Measurements from ENCODE around the gene NEU3.

NEU3 gene

GRCh38 chr11:75024764-75025211, 36.1 kb downstream of the NEU3 start:
- Histone ChIP-seq H3K9me3 (ENCODE audit: control insufficient read depth in 2 of 2, low read length in 2 of 2) (no peaks in the 10 kb centered on the region), H3K4me1 (ENCODE audit: control insufficient read depth in 2 of 2, insufficient read depth in 2 of 2, low read length in 2 of 2) (no peaks in the 10 kb centered on the region), H3K27ac (ENCODE audit: low read depth in 2 of 2, low read length in 2 of 2) (no peak overlapping the region), H3K36me3 (ENCODE audit: control insufficient read depth in 2 of 2, insufficient read depth in 2 of 2, low read length in 2 of 2) (no peaks in the 10 kb centered on the region), H3K27me3 (ENCODE audit: control insufficient read depth in 2 of 2, insufficient read depth in 2 of 2, low read length in 2 of 2) (no peaks in the 10 kb centered on the region), H3K9ac (ENCODE audit: low read depth in 1 of 2, low read length in 2 of 2) (no peak overlapping the region), H3K4me3 (ENCODE audit: low read length in 2 of 2) (no peak overlapping the region)

- Histone ChIP-seq H3K9me3 (ENCODE audit: control insufficient read depth in 2 of 2, low read length in 2 of 2) (no peaks in the 10 kb centered on the region), H3K4me3 (ENCODE audit: low read length in 2 of 2) (no peak overlapping the region), H3K4me1 (ENCODE audit: control insufficient read depth in 2 of 2, insufficient read depth in 2 of 2, low read length in 2 of 2) (no peaks in the 10 kb centered on the region), H3K27ac (ENCODE audit: low read depth in 2 of 2, low read length in 2 of 2) (no peak overlapping the region), H3K9ac (ENCODE audit: low read depth in 1 of 2, low read length in 2 of 2) (no peak overlapping the region), H3K27me3 (ENCODE audit: control insufficient read depth in 2 of 2, insufficient read depth in 2 of 2, low read length in 2 of 2) (no peaks in the 10 kb centered on the region), H3K36me3 (ENCODE audit: control insufficient read depth in 2 of 2, insufficient read depth in 2 of 2, low read length in 2 of 2) (no peaks in the 10 kb centered on the region)
These were observed 36.8 kb downstream of the NEU3 start for GRCh38 chr11:75025561-75025960.

- Histone ChIP-seq H3K9me3 (ENCODE audit: control insufficient read depth in 2 of 2, low read length in 2 of 2) (no peaks in the 10 kb centered on the region), H3K9ac (ENCODE audit: low read depth in 1 of 2, low read length in 2 of 2) (no peak overlapping the region), H3K27ac (ENCODE audit: low read depth in 2 of 2, low read length in 2 of 2) (no peak overlapping the region), H3K27me3 (ENCODE audit: control insufficient read depth in 2 of 2, insufficient read depth in 2 of 2, low read length in 2 of 2) (no peaks in the 10 kb centered on the region), H3K4me1 (ENCODE audit: control insufficient read depth in 2 of 2, insufficient read depth in 2 of 2, low read length in 2 of 2) (no peaks in the 10 kb centered on the region), H3K36me3 (ENCODE audit: control insufficient read depth in 2 of 2, insufficient read depth in 2 of 2, low read length in 2 of 2) (no peaks in the 10 kb centered on the region), H3K4me3 (ENCODE audit: low read length in 2 of 2) (no peak overlapping the region)
These were observed 39.6 kb downstream of the NEU3 start for GRCh38 chr11:75028321-75028720.

GRCh38 chr11:75028724-75029123, 40.0 kb downstream of the NEU3 start:
- no peak overlapping the region for H3K9ac ChIP-seq (ENCODE audit: low read depth in 1 of 2, low read length in 2 of 2)
- no peaks in the 10 kb centered on the region for H3K4me1 ChIP-seq (ENCODE audit: control insufficient read depth in 2 of 2, insufficient read depth in 2 of 2, low read length in 2 of 2)
- no peaks in the 10 kb centered on the region for H3K27me3 ChIP-seq (ENCODE audit: control insufficient read depth in 2 of 2, insufficient read depth in 2 of 2, low read length in 2 of 2)
- H3K36me3 ChIP-seq (ENCODE audit: control insufficient read depth in 2 of 2, insufficient read depth in 2 of 2, low read length in 2 of 2) = no peaks in the 10 kb centered on the region
- no peak overlapping the region for H3K4me3 ChIP-seq (ENCODE audit: low read length in 2 of 2)
- H3K9me3 ChIP-seq (ENCODE audit: control insufficient read depth in 2 of 2, low read length in 2 of 2) = no peaks in the 10 kb centered on the region
- no peak overlapping the region for H3K27ac ChIP-seq (ENCODE audit: low read depth in 2 of 2, low read length in 2 of 2)

- Histone ChIP-seq H3K9ac (ENCODE audit: low read depth in 1 of 2, low read length in 2 of 2) (no peak overlapping the region), H3K27ac (ENCODE audit: low read depth in 2 of 2, low read length in 2 of 2) (no peak overlapping the region), H3K27me3 (ENCODE audit: control insufficient read depth in 2 of 2, insufficient read depth in 2 of 2, low read length in 2 of 2) (no peaks in the 10 kb centered on the region), H3K4me3 (ENCODE audit: low read length in 2 of 2) (no peak overlapping the region), H3K9me3 (ENCODE audit: control insufficient read depth in 2 of 2, low read length in 2 of 2) (no peaks in the 10 kb centered on the region), H3K36me3 (ENCODE audit: control insufficient read depth in 2 of 2, insufficient read depth in 2 of 2, low read length in 2 of 2) (no peaks in the 10 kb centered on the region), H3K4me1 (ENCODE audit: control insufficient read depth in 2 of 2, insufficient read depth in 2 of 2, low read length in 2 of 2) (no peaks in the 10 kb centered on the region)
These were observed 41.3 kb downstream of the NEU3 start for GRCh38 chr11:75029836-75030631.

GRCh38 chr11:75031224-75031753, 42.6 kb downstream of the NEU3 start:
- no peak overlapping the region for H3K27ac ChIP-seq (ENCODE audit: low read depth in 2 of 2, low read length in 2 of 2)
- H3K36me3 ChIP-seq (ENCODE audit: control insufficient read depth in 2 of 2, insufficient read depth in 2 of 2, low read length in 2 of 2) = no peaks in the 10 kb centered on the region
- no peaks in the 10 kb centered on the region for H3K9me3 ChIP-seq (ENCODE audit: control insufficient read depth in 2 of 2, low read length in 2 of 2)
- H3K4me3 ChIP-seq (ENCODE audit: low read length in 2 of 2) = no peak overlapping the region
- no peaks in the 10 kb centered on the region for H3K4me1 ChIP-seq (ENCODE audit: control insufficient read depth in 2 of 2, insufficient read depth in 2 of 2, low read length in 2 of 2)
- H3K9ac ChIP-seq (ENCODE audit: low read depth in 1 of 2, low read length in 2 of 2) = no peak overlapping the region
- no peaks in the 10 kb centered on the region for H3K27me3 ChIP-seq (ENCODE audit: control insufficient read depth in 2 of 2, insufficient read depth in 2 of 2, low read length in 2 of 2)

- no peaks in the 10 kb centered on the region for H3K27me3 ChIP-seq (ENCODE audit: control insufficient read depth in 2 of 2, insufficient read depth in 2 of 2, low read length in 2 of 2)
- H3K27ac ChIP-seq (ENCODE audit: low read depth in 2 of 2, low read length in 2 of 2) = no peak overlapping the region
These were observed 43.2 kb downstream of the NEU3 start for GRCh38 chr11:75031771-75032549.

GRCh38 chr11:75032550-75032935, 43.8 kb downstream of the NEU3 start:
- Histone ChIP-seq H3K9ac (ENCODE audit: low read depth in 1 of 2, low read length in 2 of 2) (no peak overlapping the region), H3K36me3 (ENCODE audit: control insufficient read depth in 2 of 2, insufficient read depth in 2 of 2, low read length in 2 of 2) (no peaks in the 10 kb centered on the region), H3K4me1 (ENCODE audit: control insufficient read depth in 2 of 2, insufficient read depth in 2 of 2, low read length in 2 of 2) (no peaks in the 10 kb centered on the region), H3K27ac (ENCODE audit: low read depth in 2 of 2, low read length in 2 of 2) (no peak overlapping the region), H3K9me3 (ENCODE audit: control insufficient read depth in 2 of 2, low read length in 2 of 2) (no peaks in the 10 kb centered on the region), H3K27me3 (ENCODE audit: control insufficient read depth in 2 of 2, insufficient read depth in 2 of 2, low read length in 2 of 2) (no peaks in the 10 kb centered on the region), H3K4me3 (ENCODE audit: low read length in 2 of 2) (no peak overlapping the region)

More at GRCh38 chr11:75031771-75032549, 43.2 kb downstream of the NEU3 start:
- Histone ChIP-seq H3K9me3 (ENCODE audit: control insufficient read depth in 2 of 2, low read length in 2 of 2) (no peaks in the 10 kb centered on the region), H3K9ac (ENCODE audit: low read depth in 1 of 2, low read length in 2 of 2) (no peak overlapping the region), H3K4me1 (ENCODE audit: control insufficient read depth in 2 of 2, insufficient read depth in 2 of 2, low read length in 2 of 2) (no peaks in the 10 kb centered on the region), H3K36me3 (ENCODE audit: control insufficient read depth in 2 of 2, insufficient read depth in 2 of 2, low read length in 2 of 2) (no peaks in the 10 kb centered on the region), H3K4me3 (ENCODE audit: low read length in 2 of 2) (no peak overlapping the region)

- H3K36me3 ChIP-seq (ENCODE audit: control insufficient read depth in 2 of 2, insufficient read depth in 2 of 2, low read length in 2 of 2) = no peaks in the 10 kb centered on the region
- H3K4me1 ChIP-seq (ENCODE audit: control insufficient read depth in 2 of 2, insufficient read depth in 2 of 2, low read length in 2 of 2) = no peaks in the 10 kb centered on the region
- no peak overlapping the region for H3K9ac ChIP-seq (ENCODE audit: low read depth in 1 of 2, low read length in 2 of 2)
- no peak overlapping the region for H3K27ac ChIP-seq (ENCODE audit: low read depth in 2 of 2, low read length in 2 of 2)
- no peaks in the 10 kb centered on the region for H3K9me3 ChIP-seq (ENCODE audit: control insufficient read depth in 2 of 2, low read length in 2 of 2)
- H3K27me3 ChIP-seq (ENCODE audit: control insufficient read depth in 2 of 2, insufficient read depth in 2 of 2, low read length in 2 of 2) = no peaks in the 10 kb centered on the region
- no peak overlapping the region for H3K4me3 ChIP-seq (ENCODE audit: low read length in 2 of 2)
These were observed 45.2 kb downstream of the NEU3 start for GRCh38 chr11:75033916-75034315.

GRCh38 chr11:75035256-75035655, 46.5 kb downstream of the NEU3 start:
- Histone ChIP-seq H3K27ac (ENCODE audit: low read depth in 2 of 2, low read length in 2 of 2) (no peak overlapping the region), H3K4me3 (ENCODE audit: low read length in 2 of 2) (no peak overlapping the region), H3K9me3 (ENCODE audit: control insufficient read depth in 2 of 2, low read length in 2 of 2) (no peaks in the 10 kb centered on the region), H3K4me1 (ENCODE audit: control insufficient read depth in 2 of 2, insufficient read depth in 2 of 2, low read length in 2 of 2) (no peaks in the 10 kb centered on the region), H3K36me3 (ENCODE audit: control insufficient read depth in 2 of 2, insufficient read depth in 2 of 2, low read length in 2 of 2) (no peaks in the 10 kb centered on the region), H3K27me3 (ENCODE audit: control insufficient read depth in 2 of 2, insufficient read depth in 2 of 2, low read length in 2 of 2) (no peaks in the 10 kb centered on the region), H3K9ac (ENCODE audit: low read depth in 1 of 2, low read length in 2 of 2) (no peak overlapping the region)
